Measurements from ENCODE around the gene TNFRSF13B. TPM values are rescaled to one million over a fixed set of nuclear protein-coding genes. Genes with fewer than 3 reads are reported as not detected.

TNFRSF13B gene
- total RNA-seq, 1 experiment from 2014 or later, result not detected

DNA sequence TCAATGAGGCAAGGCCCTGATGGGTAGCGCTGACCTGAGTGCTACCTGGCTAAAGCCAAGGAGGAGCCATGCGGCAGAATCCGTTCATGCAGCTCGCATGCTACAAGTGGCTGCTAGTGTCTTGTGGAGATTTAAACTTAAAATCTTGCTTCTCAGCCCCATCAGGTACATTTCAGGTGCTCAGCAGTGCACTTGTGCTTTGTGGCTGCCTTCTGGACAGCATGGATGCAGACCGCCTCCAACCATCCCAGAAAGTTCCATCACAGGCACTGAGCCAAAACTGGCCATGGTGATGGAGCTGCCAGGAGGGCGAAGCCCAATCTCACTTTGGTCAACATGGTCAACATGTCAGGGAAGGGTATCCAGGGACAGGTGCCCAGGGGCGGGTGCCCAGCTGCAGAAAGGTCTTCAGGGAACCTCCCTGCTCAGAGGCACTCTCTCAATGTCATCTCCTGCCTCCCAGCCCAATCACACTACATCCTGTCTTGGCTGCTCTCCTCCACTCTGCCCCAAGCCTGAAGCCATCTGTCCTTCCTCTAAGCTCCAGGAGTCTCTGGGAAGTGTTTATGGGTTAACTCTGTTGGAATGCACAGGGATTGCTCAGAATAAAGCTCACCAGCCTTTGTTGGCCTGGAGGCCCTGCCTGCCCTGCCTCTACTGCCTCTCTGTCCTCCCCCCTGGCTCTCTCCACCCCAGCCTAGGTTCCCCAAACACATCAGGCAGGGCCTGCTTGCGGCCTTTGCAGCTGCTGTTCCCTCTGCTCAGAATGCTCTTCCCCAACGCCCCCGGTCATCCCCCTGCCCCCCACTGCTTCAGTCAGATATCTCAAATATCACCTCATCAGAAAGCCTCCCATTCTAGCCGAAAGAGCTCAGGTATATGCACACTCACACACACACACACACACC, 18.3 kb upstream of the TNFRSF13B start:
- no peaks in the 10 kb centered on the region for H3K9me2 ChIP-seq (replicated peaks; ENCODE audit: insufficient read depth, low read length)
- peaks cover 40% of the 10 kb centered on the region for H3K4me1 ChIP-seq (ENCODE audit: low read length)
- H3K9me3 ChIP-seq (ENCODE audit: low read length), result no peaks in the 10 kb centered on the region
- no peak overlapping the region for H3K9ac ChIP-seq (ENCODE audit: low read length)
- H3K27ac ChIP-seq (ENCODE audit: low read length), result no peak overlapping the region
- DNase-seq, result no peak
- peak overlapping the region; percentile 57 for H3K4me2 ChIP-seq (ENCODE audit: low read depth, low read length, poor library complexity, severe bottlenecking)
- H3K36me3 ChIP-seq (ENCODE audit: insufficient read depth, low read length), result no peaks in the 10 kb centered on the region
- peaks cover 4% of the 10 kb centered on the region; the same call in 1 of the 2 replicates for H4K20me1 ChIP-seq (ENCODE audit: insufficient read depth, low read depth, low read length)
- H3K27me3 ChIP-seq (ENCODE audit: low read length), result peaks cover 3% of the 10 kb centered on the region; the same call in 1 of the 2 replicates
- H3K4me3 ChIP-seq (ENCODE audit: low read length), result no peak overlapping the region
- no peaks in the 10 kb centered on the region for H3K79me2 ChIP-seq (ENCODE audit: low read length)
- H2AFZ ChIP-seq (ENCODE audit: low read length), result no peak overlapping the region

DNA sequence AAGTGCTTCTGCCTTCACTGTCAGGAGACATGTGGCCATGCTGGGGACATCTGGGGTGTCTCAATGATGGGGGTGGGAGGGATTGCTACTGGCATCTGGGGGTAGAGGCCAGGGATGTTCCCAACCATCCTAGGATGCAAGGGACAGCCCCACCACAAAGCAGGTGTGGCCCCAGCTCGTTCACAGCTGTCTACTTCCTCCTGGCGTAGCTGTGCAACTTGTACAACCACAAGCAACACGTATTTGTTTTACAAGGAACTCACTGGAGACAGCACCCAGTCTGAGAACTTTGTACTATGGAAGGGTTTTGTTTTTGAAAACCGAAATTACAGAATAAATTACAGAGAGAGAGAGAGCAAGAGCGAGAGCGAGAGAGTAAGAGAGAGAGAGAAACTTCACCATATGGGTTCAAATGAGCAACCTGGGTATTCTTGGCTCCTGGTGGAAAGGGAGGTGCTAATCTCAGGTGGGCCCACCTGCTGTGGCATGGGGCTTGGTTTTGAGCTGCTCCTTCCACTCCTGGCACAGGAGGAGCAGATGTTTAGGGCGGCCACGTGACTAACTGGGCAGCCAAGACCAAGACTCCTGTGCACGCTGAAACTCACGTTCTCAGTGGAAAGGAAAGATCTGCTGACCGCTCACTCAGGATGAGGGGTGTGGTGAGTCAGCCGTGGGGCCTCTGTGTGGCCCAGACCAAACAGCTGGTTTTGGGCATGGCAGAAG, 17.5 kb upstream of the TNFRSF13B start:
- Histone ChIP-seq H2AFZ (ENCODE audit: low read length) (no peak overlapping the region), H4K20me1 (ENCODE audit: insufficient read depth, low read depth, low read length) (peaks cover 4% of the 10 kb centered on the region; the same call in 1 of the 2 replicates), H3K4me1 (ENCODE audit: low read length) (peaks cover 40% of the 10 kb centered on the region), H3K27me3 (ENCODE audit: low read length) (peaks cover 3% of the 10 kb centered on the region; the same call in 1 of the 2 replicates), H3K9me3 (ENCODE audit: low read length) (no peaks in the 10 kb centered on the region), H3K9me2 (replicated peaks; ENCODE audit: insufficient read depth, low read length) (no peaks in the 10 kb centered on the region), H3K4me3 (ENCODE audit: low read length) (peak overlapping the region; percentile 35; the same call in 1 of the 2 replicates), H3K4me2 (ENCODE audit: low read depth, low read length, poor library complexity, severe bottlenecking) (peak overlapping the region; percentile 57), H3K36me3 (ENCODE audit: insufficient read depth, low read length) (no peaks in the 10 kb centered on the region), H3K79me2 (ENCODE audit: low read length) (no peaks in the 10 kb centered on the region), H3K27ac (ENCODE audit: low read length) (no peak overlapping the region), H3K9ac (ENCODE audit: low read length) (peak overlapping the region; percentile 5; the same call in 1 of the 2 replicates)
- DNase-seq, result peak; percentile 51

DNA sequence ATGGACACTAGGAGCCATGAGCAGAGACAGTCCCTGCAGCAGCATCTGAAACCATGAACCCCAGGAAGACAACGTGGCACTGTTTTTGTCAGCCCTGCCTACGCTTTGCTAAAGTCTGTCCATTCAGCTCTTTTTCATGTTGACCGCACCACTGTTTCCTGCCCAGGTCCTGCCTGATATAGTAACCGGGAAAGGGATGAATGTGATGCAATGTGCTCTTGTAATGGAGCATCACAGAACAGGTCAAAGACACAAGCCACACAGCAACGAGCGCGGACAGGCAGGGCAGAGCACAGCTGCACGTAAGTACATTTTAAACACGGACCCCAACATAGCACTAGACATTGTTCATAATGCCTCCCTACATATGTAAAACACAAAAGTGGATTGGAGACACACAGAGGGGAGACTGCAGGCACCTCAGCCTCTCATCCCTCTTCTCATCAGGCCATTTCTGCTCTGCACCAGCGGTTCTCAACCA, 16.9 kb upstream of the TNFRSF13B start:
- Histone ChIP-seq H3K9me3 (ENCODE audit: low read length) (no peaks in the 10 kb centered on the region), H3K4me2 (ENCODE audit: low read depth, low read length, poor library complexity, severe bottlenecking) (peak overlapping the region; percentile 57), H3K4me1 (ENCODE audit: low read length) (peaks cover 40% of the 10 kb centered on the region), H3K4me3 (ENCODE audit: low read length) (peak overlapping the region; percentile 35; the same call in 1 of the 2 replicates), H3K9me2 (replicated peaks; ENCODE audit: insufficient read depth, low read length) (no peaks in the 10 kb centered on the region), H3K36me3 (ENCODE audit: insufficient read depth, low read length) (no peaks in the 10 kb centered on the region), H3K79me2 (ENCODE audit: low read length) (no peaks in the 10 kb centered on the region), H3K9ac (ENCODE audit: low read length) (peak overlapping the region; percentile 5), H3K27me3 (ENCODE audit: low read length) (peaks cover 3% of the 10 kb centered on the region; the same call in 1 of the 2 replicates), H2AFZ (ENCODE audit: low read length) (no peak overlapping the region), H3K27ac (ENCODE audit: low read length) (no peak overlapping the region), H4K20me1 (ENCODE audit: insufficient read depth, low read depth, low read length) (peaks cover 4% of the 10 kb centered on the region; the same call in 1 of the 2 replicates)
- no peak for DNase-seq

DNA sequence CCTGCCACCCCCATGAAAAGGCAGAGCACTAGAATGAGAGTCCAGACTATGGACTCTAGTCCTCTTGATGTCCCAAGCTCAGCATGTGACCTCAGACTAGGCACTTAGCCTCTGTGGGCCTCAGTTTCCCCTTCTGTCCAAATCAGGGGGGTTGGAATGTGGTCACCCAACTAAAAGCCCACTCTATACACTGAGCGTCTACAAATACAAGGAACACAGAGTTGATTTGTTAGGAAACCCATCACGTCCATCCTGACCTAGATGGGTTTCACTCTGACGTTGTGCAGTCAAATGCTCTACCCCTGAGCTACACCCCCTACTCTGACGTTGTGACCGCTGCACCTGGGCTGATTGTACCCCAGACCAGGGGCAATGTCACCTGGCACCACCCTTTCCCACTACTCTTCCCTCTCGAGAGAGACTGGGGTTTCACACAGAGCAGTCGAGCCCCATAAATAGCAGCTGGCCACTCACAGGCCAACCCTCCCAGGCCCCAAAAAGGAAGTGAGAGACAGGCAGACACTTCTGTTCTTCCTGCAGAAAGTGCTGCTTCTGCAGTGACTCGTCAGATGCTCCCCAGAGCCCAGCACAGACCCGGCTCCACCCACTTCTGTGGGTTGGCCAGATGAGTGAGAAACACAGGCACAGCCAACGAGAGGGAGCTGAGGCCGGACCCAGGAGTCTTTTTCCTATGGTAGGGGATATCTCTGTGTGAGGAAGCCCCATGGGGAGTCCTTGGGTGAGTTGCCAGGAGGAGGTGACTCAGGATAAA, 16.1 kb upstream of the TNFRSF13B start:
- no peaks in the 10 kb centered on the region for H3K36me3 ChIP-seq (ENCODE audit: insufficient read depth, low read length)
- peaks cover 40% of the 10 kb centered on the region for H3K4me1 ChIP-seq (ENCODE audit: low read length)
- H3K9ac ChIP-seq (ENCODE audit: low read length), result peak overlapping the region; percentile 26
- peaks cover 3% of the 10 kb centered on the region; the same call in 1 of the 2 replicates for H3K27me3 ChIP-seq (ENCODE audit: low read length)
- H3K79me2 ChIP-seq (ENCODE audit: low read length), result no peaks in the 10 kb centered on the region
- no peaks in the 10 kb centered on the region for H3K9me3 ChIP-seq (ENCODE audit: low read length)
- H2AFZ ChIP-seq (ENCODE audit: low read length), result no peak overlapping the region
- peak overlapping the region; percentile 57 for H3K4me2 ChIP-seq (ENCODE audit: low read depth, low read length, poor library complexity, severe bottlenecking)
- no peak overlapping the region for H3K27ac ChIP-seq (ENCODE audit: low read length)
- H4K20me1 ChIP-seq (ENCODE audit: insufficient read depth, low read depth, low read length), result peaks cover 4% of the 10 kb centered on the region; the same call in 1 of the 2 replicates
- DNase-seq, result peak; percentile 94
- H3K9me2 ChIP-seq (replicated peaks; ENCODE audit: insufficient read depth, low read length), result no peaks in the 10 kb centered on the region
- H3K4me3 ChIP-seq (ENCODE audit: low read length), result peak overlapping the region; percentile 37; the same call in 1 of the 2 replicates

DNA sequence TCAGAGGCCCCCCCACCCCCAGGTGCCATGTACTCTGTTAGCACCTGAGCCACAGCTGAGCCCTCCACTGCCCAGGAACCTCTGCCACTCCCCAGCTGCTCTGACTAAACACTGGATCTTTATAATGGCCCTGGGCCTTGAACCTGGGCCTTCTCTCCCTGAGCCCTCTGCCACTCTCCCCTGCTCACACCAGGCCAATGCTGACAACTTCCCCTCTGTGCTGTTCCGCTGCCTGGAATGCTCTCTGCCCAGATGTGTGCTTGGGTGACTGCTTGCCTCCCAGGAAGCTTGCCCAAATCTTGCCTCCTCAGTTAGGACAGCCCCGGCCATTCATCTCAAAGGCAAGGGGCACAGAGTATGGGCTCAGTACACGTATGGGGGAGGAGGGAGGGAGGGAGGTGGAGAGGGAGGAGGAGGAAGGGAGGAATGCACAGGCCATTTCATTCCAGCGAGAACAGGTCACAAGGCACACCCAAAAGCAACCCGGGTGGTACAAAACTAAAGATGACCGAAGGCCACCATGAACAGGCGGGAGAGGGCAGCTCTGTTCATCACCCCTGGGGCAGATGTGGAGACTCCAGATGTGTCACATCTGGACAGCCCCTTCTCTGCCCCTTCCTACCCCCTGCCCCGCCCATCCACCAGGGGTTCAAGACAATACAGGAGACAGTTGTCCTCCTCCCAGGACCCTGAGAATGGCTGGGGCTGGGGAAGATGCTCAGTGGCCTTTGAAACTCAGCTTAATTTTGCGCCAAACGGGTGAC, 15.3 kb upstream of the TNFRSF13B start:
- no peaks in the 10 kb centered on the region for H3K79me2 ChIP-seq (ENCODE audit: low read length)
- peaks cover 3% of the 10 kb centered on the region; the same call in 1 of the 2 replicates for H3K27me3 ChIP-seq (ENCODE audit: low read length)
- H3K9me3 ChIP-seq (ENCODE audit: low read length), result no peaks in the 10 kb centered on the region
- H3K9me2 ChIP-seq (replicated peaks; ENCODE audit: insufficient read depth, low read length), result no peaks in the 10 kb centered on the region
- H3K27ac ChIP-seq (ENCODE audit: low read length), result no peak overlapping the region
- peak overlapping the region; percentile 37; the same call in 1 of the 2 replicates for H3K4me3 ChIP-seq (ENCODE audit: low read length)
- H2AFZ ChIP-seq (ENCODE audit: low read length), result no peak overlapping the region
- peaks cover 4% of the 10 kb centered on the region; the same call in 1 of the 2 replicates for H4K20me1 ChIP-seq (ENCODE audit: insufficient read depth, low read depth, low read length)
- DNase-seq, result no peak
- no peaks in the 10 kb centered on the region for H3K36me3 ChIP-seq (ENCODE audit: insufficient read depth, low read length)
- peak overlapping the region; percentile 57 for H3K4me2 ChIP-seq (ENCODE audit: low read depth, low read length, poor library complexity, severe bottlenecking)
- H3K9ac ChIP-seq (ENCODE audit: low read length), result peak overlapping the region; percentile 26; the same call in 1 of the 2 replicates
- H3K4me1 ChIP-seq (ENCODE audit: low read length), result peaks cover 40% of the 10 kb centered on the region

DNA sequence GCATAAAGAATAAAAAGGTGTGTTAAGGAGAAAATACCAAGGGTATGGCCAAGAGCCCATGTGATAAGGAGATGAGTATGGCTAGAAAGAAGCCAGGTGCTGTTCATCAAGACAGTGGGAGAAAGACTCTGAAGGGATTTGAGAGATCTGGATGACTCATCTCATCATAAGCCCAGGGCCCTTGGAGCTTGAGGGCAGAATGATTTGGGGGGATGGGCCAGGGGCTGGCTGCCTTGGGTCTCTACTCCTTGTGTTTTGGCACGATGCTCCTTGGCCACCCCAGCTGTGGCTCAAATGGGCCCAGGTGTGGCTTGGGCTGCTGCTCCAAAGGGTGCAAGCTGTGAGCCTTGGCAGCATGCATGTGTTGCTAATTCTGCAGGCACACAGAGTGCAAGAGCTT, 14.5 kb upstream of the TNFRSF13B start:
- no peak overlapping the region for H3K27ac ChIP-seq (ENCODE audit: low read length)
- H3K36me3 ChIP-seq (ENCODE audit: insufficient read depth, low read length), result no peaks in the 10 kb centered on the region
- H3K9me2 ChIP-seq (replicated peaks; ENCODE audit: insufficient read depth, low read length), result no peaks in the 10 kb centered on the region
- H3K79me2 ChIP-seq (ENCODE audit: low read length), result no peaks in the 10 kb centered on the region
- H3K4me2 ChIP-seq (ENCODE audit: low read depth, low read length, poor library complexity, severe bottlenecking), result no peak overlapping the region
- H3K4me1 ChIP-seq (ENCODE audit: low read length), result peaks cover 40% of the 10 kb centered on the region
- no peaks in the 10 kb centered on the region for H3K9me3 ChIP-seq (ENCODE audit: low read length)
- no peak overlapping the region for H3K4me3 ChIP-seq (ENCODE audit: low read length)
- H3K9ac ChIP-seq (ENCODE audit: low read length), result no peak overlapping the region
- no peak overlapping the region for H2AFZ ChIP-seq (ENCODE audit: low read length)
- H3K27me3 ChIP-seq (ENCODE audit: low read length), result peaks cover 3% of the 10 kb centered on the region; the same call in 1 of the 2 replicates
- peak; percentile 34 for DNase-seq
- H4K20me1 ChIP-seq (ENCODE audit: insufficient read depth, low read depth, low read length), result peaks cover 7% of the 10 kb centered on the region; the same call in 1 of the 2 replicates

DNA sequence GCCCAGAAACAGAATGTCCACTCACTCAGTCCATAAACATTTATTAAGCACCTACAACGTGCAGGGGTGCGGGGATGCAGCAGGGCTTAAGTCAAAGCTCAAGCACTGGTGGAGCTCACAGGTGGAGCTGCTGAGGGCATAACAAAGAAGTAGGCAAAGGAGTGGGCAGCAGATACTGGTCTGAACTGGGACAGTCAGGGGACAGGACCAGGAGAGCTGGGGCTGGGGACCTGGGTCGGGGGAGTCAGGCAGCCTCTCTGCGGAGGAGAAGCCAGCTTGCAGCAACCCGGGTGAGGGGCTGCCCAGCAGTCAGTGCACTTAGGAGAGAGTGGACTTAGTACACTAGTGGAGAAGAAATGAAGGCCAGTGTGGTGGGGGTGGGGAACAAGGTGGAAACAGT, 10.0 kb upstream of the TNFRSF13B start:
- H4K20me1 ChIP-seq (ENCODE audit: insufficient read depth, low read depth, low read length), result peaks cover 11% of the 10 kb centered on the region; the same call in 1 of the 2 replicates

More for the DNA sequence above, 10.0 kb upstream of the TNFRSF13B start:
- peaks cover 30% of the 10 kb centered on the region for H3K4me1 ChIP-seq (ENCODE audit: low read length)
- no peaks in the 10 kb centered on the region for H3K9me3 ChIP-seq (ENCODE audit: low read length)
- DNase-seq, result no peak
- no peaks in the 10 kb centered on the region for H3K36me3 ChIP-seq (ENCODE audit: insufficient read depth, low read length)
- no peak overlapping the region for H3K9ac ChIP-seq (ENCODE audit: low read length)
- H3K9me2 ChIP-seq (replicated peaks; ENCODE audit: insufficient read depth, low read length), result no peaks in the 10 kb centered on the region
- no peak overlapping the region for H3K4me2 ChIP-seq (ENCODE audit: low read depth, low read length, poor library complexity, severe bottlenecking)
- no peak overlapping the region for H2AFZ ChIP-seq (ENCODE audit: low read length)
- H3K27me3 ChIP-seq (ENCODE audit: low read length), result peaks cover 3% of the 10 kb centered on the region; the same call in 1 of the 2 replicates
- H3K27ac ChIP-seq (ENCODE audit: low read length), result no peak overlapping the region
- H3K4me3 ChIP-seq (ENCODE audit: low read length), result no peak overlapping the region
- no peaks in the 10 kb centered on the region for H3K79me2 ChIP-seq (ENCODE audit: low read length)

Measured in Karpas-422 (cell line).